ENCODE measurements around the gene HDAC8.

- TF ChIP-seq, protein P1, sequence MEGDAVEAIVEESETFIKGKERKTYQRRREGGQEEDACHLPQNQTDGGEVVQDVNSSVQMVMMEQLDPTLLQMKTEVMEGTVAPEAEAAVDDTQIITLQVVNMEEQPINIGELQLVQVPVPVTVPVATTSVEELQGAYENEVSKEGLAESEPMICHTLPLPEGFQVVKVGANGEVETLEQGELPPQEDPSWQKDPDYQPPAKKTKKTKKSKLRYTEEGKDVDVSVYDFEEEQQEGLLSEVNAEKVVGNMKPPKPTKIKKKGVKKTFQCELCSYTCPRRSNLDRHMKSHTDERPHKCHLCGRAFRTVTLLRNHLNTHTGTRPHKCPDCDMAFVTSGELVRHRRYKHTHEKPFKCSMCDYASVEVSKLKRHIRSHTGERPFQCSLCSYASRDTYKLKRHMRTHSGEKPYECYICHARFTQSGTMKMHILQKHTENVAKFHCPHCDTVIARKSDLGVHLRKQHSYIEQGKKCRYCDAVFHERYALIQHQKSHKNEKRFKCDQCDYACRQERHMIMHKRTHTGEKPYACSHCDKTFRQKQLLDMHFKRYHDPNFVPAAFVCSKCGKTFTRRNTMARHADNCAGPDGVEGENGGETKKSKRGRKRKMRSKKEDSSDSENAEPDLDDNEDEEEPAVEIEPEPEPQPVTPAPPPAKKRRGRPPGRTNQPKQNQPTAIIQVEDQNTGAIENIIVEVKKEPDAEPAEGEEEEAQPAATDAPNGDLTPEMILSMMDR (IDR thresholded peaks at IDR 0.05), result no peak
- no peak for TF ChIP-seq ZFX (IDR thresholded peaks at IDR 0.05; ENCODE audit: borderline replicate concordance)
Observed at GRCh38 chrX:72301781-72302180, 270.9 kb downstream of the HDAC8 start.
